ENCODE data around the gene PDE6B. TPM values are rescaled to one million over a fixed set of nuclear protein-coding genes. Genes with fewer than 3 reads are reported as not detected.
A peak's percentile ranks its signal among the peaks of the same experiment; 100 is the strongest.
"Not testable (repeated sequence)": the region's sequence is repeated elsewhere in the genome, so short reads cannot be mapped to it uniquely, and the experiment has no call there.

The PDE6B gene
- total and polyA plus RNA-seq, 3 experiments from 2014 or later, result 9.3 to 21.5 (median 10.1) TPM

- no peaks in the 10 kb centered on the region for H3K9me3 ChIP-seq (ENCODE audit: low read length)
- H3K4me1 ChIP-seq (ENCODE audit: insufficient read depth, low read length), result no peaks in the 10 kb centered on the region
- peaks cover 1 to 6% of the 10 kb centered on the region in 2 donors for H3K27me3 Mint-ChIP-seq
- H3K36me3 Mint-ChIP-seq, result no peaks in the 10 kb centered on the region
- peak in 1 of 5 donors; percentile 30 for DNase-seq
- no peaks in the 10 kb centered on the region for H3K36me3 ChIP-seq (ENCODE audit: insufficient read depth, low read length)
- H3K27ac Mint-ChIP-seq, result no peak overlapping the region
- H3K4me3 Mint-ChIP-seq, result no peak overlapping the region
- ChIA-PET CTCF (no interaction called here), POLR2A (no interaction called here)
- H3K4me1 Mint-ChIP-seq, result no peaks in the 10 kb centered on the region
- no peaks in the 10 kb centered on the region for H3K9me3 Mint-ChIP-seq
- H3K27me3 ChIP-seq (ENCODE audit: insufficient read depth, low read length, poor library complexity, severe bottlenecking), result no peaks in the 10 kb centered on the region
- H3K27ac ChIP-seq (ENCODE audit: low read depth, low read length), result no peak overlapping the region
- H3K4me3 ChIP-seq (ENCODE audit: low read length), result no peak overlapping the region
These were observed 8.7 kb downstream of the PDE6B start for GRCh38 chr4:633976-634598.

GRCh38 chr4:634599-634985, 9.2 kb downstream of the PDE6B start:
- Mint-ChIP-seq H3K27ac (no peak overlapping the region), H3K4me1 (no peaks in the 10 kb centered on the region), H3K4me3 (no peak overlapping the region), H3K9me3 (no peaks in the 10 kb centered on the region), H3K27me3 (peaks cover 1 to 9% of the 10 kb centered on the region in 2 donors), H3K36me3 (no peaks in the 10 kb centered on the region)
- H3K27me3 ChIP-seq (ENCODE audit: insufficient read depth, low read length, poor library complexity, severe bottlenecking), result no peaks in the 10 kb centered on the region
- DNase-seq, result no peak
- no peaks in the 10 kb centered on the region for H3K9me3 ChIP-seq (ENCODE audit: low read length)
- no peak overlapping the region for H3K27ac ChIP-seq (ENCODE audit: low read depth, low read length)
- ChIA-PET CTCF (no interaction called here), POLR2A (no interaction called here)
- no peaks in the 10 kb centered on the region for H3K36me3 ChIP-seq (ENCODE audit: insufficient read depth, low read length)
- no peak overlapping the region for H3K4me3 ChIP-seq (ENCODE audit: low read length)
- H3K4me1 ChIP-seq (ENCODE audit: insufficient read depth, low read length), result no peaks in the 10 kb centered on the region

- H3K9me3 Mint-ChIP-seq; H3K9me3 ChIP-seq (ENCODE audit: low read length); H3K36me3 ChIP-seq (ENCODE audit: insufficient read depth, low read length); H3K4me3 Mint-ChIP-seq; CTCF ChIA-PET; H3K4me3 ChIP-seq (ENCODE audit: low read length); H3K36me3 Mint-ChIP-seq; H3K27ac Mint-ChIP-seq; POLR2A ChIA-PET; H3K4me1 ChIP-seq (ENCODE audit: insufficient read depth, low read length); H3K27ac ChIP-seq (ENCODE audit: low read depth, low read length); H3K27me3 ChIP-seq (ENCODE audit: insufficient read depth, low read length, poor library complexity, severe bottlenecking); H3K4me1 Mint-ChIP-seq; H3K27me3 Mint-ChIP-seq: not testable (repeated sequence)
- DNase-seq, result peak in 1 of 5 donors; percentile 11
These were observed 9.9 kb downstream of the PDE6B start for GRCh38 chr4:635066-635835.

- Mint-ChIP-seq H3K9me3 (peaks cover 0 to 4% (median 0%) of the 10 kb centered on the region in 5 donors), H3K4me1 (no peaks in the 10 kb centered on the region), H3K36me3 (peaks cover 0 to under 1% (median 0%) of the 10 kb centered on the region in 3 donors), H3K4me3 (no peak overlapping the region), H3K27ac (peak overlapping the region in 1 of 8 donors; percentile 50), H3K27me3 (peaks cover 1 to 15% of the 10 kb centered on the region in 2 donors)
- Histone ChIP-seq H3K4me3 (ENCODE audit: low read length) (no peak overlapping the region), H3K9me3 (ENCODE audit: low read length) (no peaks in the 10 kb centered on the region), H3K36me3 (ENCODE audit: insufficient read depth, low read length) (no peaks in the 10 kb centered on the region), H3K4me1 (ENCODE audit: insufficient read depth, low read length) (no peaks in the 10 kb centered on the region), H3K27ac (ENCODE audit: low read depth, low read length) (no peak overlapping the region), H3K27me3 (ENCODE audit: insufficient read depth, low read length, poor library complexity, severe bottlenecking) (no peaks in the 10 kb centered on the region)
- peak in 1 of 5 donors; percentile 26 for DNase-seq
- POLR2A ChIA-PET, result no interaction called here
- CTCF ChIA-PET, result no interaction called here
These were observed 10.7 kb downstream of the PDE6B start for GRCh38 chr4:635851-636627.

GRCh38 chr4:636628-637159, 11.3 kb downstream of the PDE6B start:
- DNase-seq, result peak in 1 of 5 donors; percentile 15
- Mint-ChIP-seq H3K9me3 (peaks cover 0 to 7% (median 2%) of the 10 kb centered on the region in 5 donors), H3K27me3 (peaks cover 4 to 19% of the 10 kb centered on the region in 2 donors), H3K36me3 (peaks cover 0 to 3% (median 0%) of the 10 kb centered on the region in 3 donors), H3K4me3 (no peak overlapping the region), H3K4me1 (no peaks in the 10 kb centered on the region), H3K27ac (no peak overlapping the region)
- no peaks in the 10 kb centered on the region for H3K36me3 ChIP-seq (ENCODE audit: insufficient read depth, low read length)
- no peak overlapping the region for H3K27ac ChIP-seq (ENCODE audit: low read depth, low read length)
- H3K27me3 ChIP-seq (ENCODE audit: insufficient read depth, low read length, poor library complexity, severe bottlenecking), result no peaks in the 10 kb centered on the region
- ChIA-PET POLR2A (no interaction called here), CTCF (no interaction called here)
- no peaks in the 10 kb centered on the region for H3K9me3 ChIP-seq (ENCODE audit: low read length)
- no peaks in the 10 kb centered on the region for H3K4me1 ChIP-seq (ENCODE audit: insufficient read depth, low read length)
- no peak overlapping the region for H3K4me3 ChIP-seq (ENCODE audit: low read length)

DNA sequence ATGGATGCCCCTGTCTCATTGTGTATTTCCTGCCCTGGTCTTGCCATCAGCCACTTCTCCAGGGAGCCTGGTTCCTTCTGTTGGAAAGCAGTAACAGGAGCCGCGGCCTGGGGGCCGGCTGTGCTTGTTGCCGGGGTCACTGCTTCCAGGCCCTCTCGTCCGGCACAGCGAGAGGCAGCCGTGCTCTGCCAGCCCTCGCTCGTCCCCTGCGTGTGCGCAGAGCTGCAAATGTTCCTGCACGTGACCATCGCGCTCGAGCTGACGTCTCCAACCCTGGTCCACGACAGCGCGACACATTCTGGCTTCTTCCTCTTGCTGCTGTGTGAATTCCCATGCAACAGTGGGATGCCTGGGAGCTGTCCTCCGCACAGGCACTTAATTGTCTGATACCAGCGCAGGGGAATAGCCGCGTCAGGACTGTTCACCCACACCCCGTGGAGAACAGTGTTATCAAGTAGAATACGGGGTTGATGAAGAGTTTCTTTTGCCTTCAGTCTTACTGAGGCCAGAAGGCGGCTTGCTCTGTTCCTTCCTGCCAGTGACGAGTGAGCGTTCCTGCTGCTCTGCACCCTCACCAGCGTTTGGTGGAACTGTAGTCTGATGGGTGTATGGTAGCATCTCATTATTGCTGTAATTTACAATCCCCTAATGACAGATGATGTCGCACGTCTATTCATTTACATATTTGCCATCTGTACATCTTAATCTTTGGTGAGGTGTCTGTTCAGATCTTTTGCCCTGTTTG, 12.3 kb downstream of the PDE6B start:
- CTCF ChIA-PET, result no interaction called here
- Histone ChIP-seq H3K27me3 (ENCODE audit: insufficient read depth, low read length, poor library complexity, severe bottlenecking) (no peaks in the 10 kb centered on the region), H3K36me3 (ENCODE audit: insufficient read depth, low read length) (no peaks in the 10 kb centered on the region), H3K4me3 (ENCODE audit: low read length) (no peak overlapping the region), H3K27ac (ENCODE audit: low read depth, low read length) (no peak overlapping the region), H3K4me1 (ENCODE audit: insufficient read depth, low read length) (no peaks in the 10 kb centered on the region), H3K9me3 (ENCODE audit: low read length) (no peaks in the 10 kb centered on the region)
- POLR2A ChIA-PET, result no interaction called here
- no peak overlapping the region for H3K4me3 Mint-ChIP-seq
- H3K4me1 Mint-ChIP-seq, result no peaks in the 10 kb centered on the region
- H3K27me3 Mint-ChIP-seq, result peaks cover 11 to 23% of the 10 kb centered on the region in 2 donors
- H3K36me3 Mint-ChIP-seq, result peaks cover 0 to 3% (median 0%) of the 10 kb centered on the region in 3 donors
- H3K9me3 Mint-ChIP-seq, result peaks cover 0 to 10% (median 2%) of the 10 kb centered on the region in 5 donors
- H3K27ac Mint-ChIP-seq, result peak overlapping the region in 1 of 8 donors; percentile 29
- DNase-seq, result peak in 1 of 5 donors; percentile 24

- not testable (repeated sequence) for H3K36me3 Mint-ChIP-seq
These were observed 17.0 kb downstream of the PDE6B start for GRCh38 chr4:642366-642765.

More at GRCh38 chr4:642366-642765, 17.0 kb downstream of the PDE6B start:
- H3K4me3 ChIP-seq (ENCODE audit: low read length); H3K4me1 Mint-ChIP-seq; H3K36me3 ChIP-seq (ENCODE audit: insufficient read depth, low read length); POLR2A ChIA-PET; H3K4me3 Mint-ChIP-seq; DNase-seq; H3K27ac Mint-ChIP-seq; H3K27me3 ChIP-seq (ENCODE audit: insufficient read depth, low read length, poor library complexity, severe bottlenecking); H3K27ac ChIP-seq (ENCODE audit: low read depth, low read length); CTCF ChIA-PET; H3K4me1 ChIP-seq (ENCODE audit: insufficient read depth, low read length); H3K9me3 ChIP-seq (ENCODE audit: low read length): not testable (repeated sequence)
- peaks cover 0 to 13% (median 6%) of the 10 kb centered on the region in 5 donors for H3K9me3 Mint-ChIP-seq
- H3K27me3 Mint-ChIP-seq, result peaks cover 24 to 43% of the 10 kb centered on the region in 2 donors

Measured in CD8-positive, alpha-beta memory T cell (primary cell).